PFSK-1 (cell line): ENCODE results near the gene NFIB.

Experiments
- FOXP2 ChIP-seq: optimal IDR thresholded peaks from 2 replicates; pipeline ENCODE3; 2011; ENCODE audit warnings: borderline replicate concordance, control low read depth, inconsistent platforms; ENCODE audit not compliant: insufficient read depth; ENCODE audit errors: extremely low read length, extremely low read depth
- POLR2AphosphoS5 ChIP-seq: IDR thresholded peaks from 2 replicates; pipeline ENCODE4 v1.6.1; 2012; ENCODE audit warnings: low read depth, mild to moderate bottlenecking, control low read depth, low read length, moderate library complexity
- REST ChIP-seq, 2 experiments: IDR thresholded peaks; 2 replicates each; pipeline versions ENCODE4 v1.6.1 to v1.8.0; 2011 to 2012; ENCODE audit warnings: low read depth in 2 of 2, low read length in 2 of 2, control low read depth in 1 of 2, inconsistent platforms in 1 of 2, mild to moderate bottlenecking in 1 of 2, moderate library complexity in 1 of 2; ENCODE audit not compliant: insufficient read depth in 1 of 2
- SIN3A ChIP-seq: IDR thresholded peaks from 2 replicates; pipeline ENCODE4 v1.6.1; 2012; ENCODE audit warnings: mild to moderate bottlenecking, low read length, moderate library complexity, borderline replicate concordance; ENCODE audit not compliant: insufficient read depth
- TAF1 ChIP-seq: IDR thresholded peaks from 2 replicates; pipeline ENCODE4 v1.6.1; 2012; ENCODE audit warnings: low read length, control low read depth, borderline replicate concordance; ENCODE audit not compliant: insufficient read depth

The NFIB gene

GRCh38 chr9:14310311-14310710 is 3.6 kb downstream of the NFIB start:
- TF ChIP-seq SIN3A (no peak), POLR2AphosphoS5 (no peak), FOXP2 (no peak), REST (IDR thresholded peaks at IDR 0.05; ENCODE audit: insufficient read depth in 1 of 2, low read depth in 2 of 2, low read length in 2 of 2) (no peak), TAF1 (no peak)

GRCh38 chr9:14309403-14309802 is 4.5 kb downstream of the NFIB start:
- TF ChIP-seq SIN3A = 0 out of 2 replicates have a peak, but pooled peaks have one; percentile 57
- no peak for TF ChIP-seq REST (IDR thresholded peaks at IDR 0.05; ENCODE audit: insufficient read depth in 1 of 2, low read depth in 2 of 2, low read length in 2 of 2)

- no peak for TF ChIP-seq TAF1
- no peak for TF ChIP-seq FOXP2
- TF ChIP-seq REST (IDR thresholded peaks at IDR 0.05; ENCODE audit: insufficient read depth in 1 of 2, low read depth in 2 of 2, low read length in 2 of 2) = no peak
- no peak for TF ChIP-seq SIN3A
- no peak for TF ChIP-seq POLR2AphosphoS5
These were observed 5.1 kb downstream of the NFIB start for GRCh38 chr9:14308853-14309145.

GRCh38 chr9:14307989-14308852 is 5.7 kb downstream of the NFIB start:
- no peak for TF ChIP-seq FOXP2
- no peak for TF ChIP-seq POLR2AphosphoS5
- TF ChIP-seq SIN3A = no peak
- no peak for TF ChIP-seq TAF1
- TF ChIP-seq REST (IDR thresholded peaks at IDR 0.05; ENCODE audit: insufficient read depth in 1 of 2, low read depth in 2 of 2, low read length in 2 of 2) = no peak
